ENCODE measurements around the gene RHBDL3. TPM values are rescaled to one million over a fixed set of nuclear protein-coding genes. Genes with fewer than 3 reads are reported as not detected.
"Not testable (repeated sequence)": the region's sequence is repeated elsewhere in the genome, so short reads cannot be mapped to it uniquely, and the experiment has no call there.

RHBDL3 gene
- total RNA-seq, 1 experiment from 2014 or later, result 0.80 TPM

DNA sequence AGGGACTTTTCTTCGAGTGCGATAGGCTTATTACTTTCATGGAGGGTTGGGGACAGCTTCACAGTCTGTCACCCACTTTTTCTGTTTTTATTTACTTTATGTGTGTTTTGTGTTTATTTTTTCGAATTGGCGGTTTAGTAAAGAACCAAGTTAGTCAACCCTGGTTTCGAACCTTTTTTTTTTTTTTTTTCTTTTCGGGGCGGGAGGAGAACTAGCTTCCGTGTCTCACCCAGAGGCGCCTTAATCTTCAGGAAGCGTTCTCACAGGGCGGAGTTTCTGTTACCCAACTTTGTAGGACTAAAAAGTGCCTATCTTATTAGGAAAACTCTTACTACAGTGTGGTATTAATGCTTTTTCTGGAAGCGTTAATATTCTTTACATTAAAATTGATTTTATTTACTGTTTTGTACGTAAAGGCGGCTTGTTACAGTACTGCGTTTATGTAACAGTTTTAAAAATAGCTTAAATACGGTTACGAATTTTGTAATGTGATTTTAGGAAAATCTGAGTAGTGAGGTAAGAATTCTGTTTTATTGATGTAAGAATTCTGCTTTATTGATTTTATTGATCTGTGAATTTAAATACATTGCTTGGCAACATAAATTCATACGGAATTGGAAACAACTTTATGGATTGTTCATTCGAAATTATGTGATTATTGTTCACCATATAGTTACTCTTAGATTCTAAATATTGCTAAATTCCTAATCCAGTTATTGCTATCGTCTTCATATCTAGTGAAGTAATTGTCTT is 85.2 kb downstream of the RHBDL3 start:
- H3K9me3 ChIP-seq (ENCODE audit: low read depth, low read length, poor library complexity, severe bottlenecking), result no peaks in the 10 kb centered on the region
- no peak for TF ChIP-seq EZH2 (IDR thresholded peaks at IDR 0.05; ENCODE audit: borderline replicate concordance, low read depth, low read length, poor library complexity, severe bottlenecking)
- TF ChIP-seq, protein P1, sequence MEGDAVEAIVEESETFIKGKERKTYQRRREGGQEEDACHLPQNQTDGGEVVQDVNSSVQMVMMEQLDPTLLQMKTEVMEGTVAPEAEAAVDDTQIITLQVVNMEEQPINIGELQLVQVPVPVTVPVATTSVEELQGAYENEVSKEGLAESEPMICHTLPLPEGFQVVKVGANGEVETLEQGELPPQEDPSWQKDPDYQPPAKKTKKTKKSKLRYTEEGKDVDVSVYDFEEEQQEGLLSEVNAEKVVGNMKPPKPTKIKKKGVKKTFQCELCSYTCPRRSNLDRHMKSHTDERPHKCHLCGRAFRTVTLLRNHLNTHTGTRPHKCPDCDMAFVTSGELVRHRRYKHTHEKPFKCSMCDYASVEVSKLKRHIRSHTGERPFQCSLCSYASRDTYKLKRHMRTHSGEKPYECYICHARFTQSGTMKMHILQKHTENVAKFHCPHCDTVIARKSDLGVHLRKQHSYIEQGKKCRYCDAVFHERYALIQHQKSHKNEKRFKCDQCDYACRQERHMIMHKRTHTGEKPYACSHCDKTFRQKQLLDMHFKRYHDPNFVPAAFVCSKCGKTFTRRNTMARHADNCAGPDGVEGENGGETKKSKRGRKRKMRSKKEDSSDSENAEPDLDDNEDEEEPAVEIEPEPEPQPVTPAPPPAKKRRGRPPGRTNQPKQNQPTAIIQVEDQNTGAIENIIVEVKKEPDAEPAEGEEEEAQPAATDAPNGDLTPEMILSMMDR (conservative IDR thresholded peaks at IDR 0.05; ENCODE audit: low read depth, low read length), result no peak
- H3K27me3 ChIP-seq (replicated peaks; ENCODE audit: insufficient read depth, low read depth, low read length, poor library complexity), result no peaks in the 10 kb centered on the region
- H3K36me3 ChIP-seq (ENCODE audit: insufficient read depth, low read length, poor library complexity, severe bottlenecking), result peaks cover 27% of the 10 kb centered on the region
- intact Hi-C loops (cut with micrococcal nuclease; ENCODE audit: unreplicated experiment), result loop anchor here (10.0 kb wide), 1 partner anchor 94 kb away; the partner anchor contains the start of gene PSMD11
- DNase-seq (ENCODE audit: low spot score), result peak; percentile 59
- ChIA-PET CTCF (interaction anchor here (0.6 kb wide), 1 partner anchor 20 kb away, joined by 3 read pairs; no protein-coding TSS in a partner anchor), POLR2A (ENCODE audit: low non-redundant PET) (interaction anchor here (0.6 to 0.8 kb wide), 2 partner anchors 132 to 343 kb away, joined by 3 to 12 read pairs; no protein-coding TSS in a partner anchor)
- H3K4me3 ChIP-seq (ENCODE audit: low read depth, low read length, poor library complexity, severe bottlenecking), result peak overlapping the region; percentile 69
- H3K27ac ChIP-seq (ENCODE audit: low read depth, low read length, poor library complexity, severe bottlenecking), result peak overlapping the region; percentile 94
- peaks cover 18% of the 10 kb centered on the region for H3K4me1 ChIP-seq (ENCODE audit: insufficient read depth, low read length, poor library complexity, severe bottlenecking)
- BruUV-seq (replicated peaks), result no TSS peak

DNA sequence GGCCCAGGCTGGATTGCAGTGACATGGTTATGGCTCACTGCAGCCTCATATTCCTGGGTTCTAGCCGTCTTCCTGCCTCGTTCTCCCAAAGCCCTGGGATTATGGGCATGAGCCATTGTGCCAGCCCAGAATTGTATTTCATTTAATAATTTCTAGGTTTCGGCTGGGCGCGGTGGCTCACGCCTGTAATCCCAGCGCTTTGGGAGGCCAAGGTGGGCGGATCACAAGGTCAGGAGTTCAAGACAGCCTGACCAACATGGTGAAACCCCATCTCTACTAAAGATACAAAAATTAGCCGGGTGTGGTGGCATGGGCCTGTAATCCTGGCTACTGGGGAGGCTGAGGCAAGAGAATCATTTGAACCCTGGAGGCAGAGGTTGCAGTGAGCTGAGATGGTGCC is 87.1 kb downstream of the RHBDL3 start:
- Histone ChIP-seq H3K4me3 (ENCODE audit: low read depth, low read length, poor library complexity, severe bottlenecking) (peak overlapping the region; percentile 69), H3K4me1 (ENCODE audit: insufficient read depth, low read length, poor library complexity, severe bottlenecking) (peaks cover 18% of the 10 kb centered on the region), H3K36me3 (ENCODE audit: insufficient read depth, low read length, poor library complexity, severe bottlenecking) (peaks cover 30% of the 10 kb centered on the region)
- CTCF ChIA-PET; POLR2A ChIA-PET (ENCODE audit: low non-redundant PET); DNase-seq (ENCODE audit: low spot score); BruUV-seq (replicated peaks); H3K27ac ChIP-seq (ENCODE audit: low read depth, low read length, poor library complexity, severe bottlenecking); H3K9me3 ChIP-seq (ENCODE audit: low read depth, low read length, poor library complexity, severe bottlenecking); H3K27me3 ChIP-seq (replicated peaks; ENCODE audit: insufficient read depth, low read depth, low read length, poor library complexity): not testable (repeated sequence)
- intact Hi-C loops (cut with micrococcal nuclease; ENCODE audit: unreplicated experiment), result loop anchor here (10.0 kb wide), 1 partner anchor 92 kb away; the partner anchor contains the start of gene PSMD11

DNA sequence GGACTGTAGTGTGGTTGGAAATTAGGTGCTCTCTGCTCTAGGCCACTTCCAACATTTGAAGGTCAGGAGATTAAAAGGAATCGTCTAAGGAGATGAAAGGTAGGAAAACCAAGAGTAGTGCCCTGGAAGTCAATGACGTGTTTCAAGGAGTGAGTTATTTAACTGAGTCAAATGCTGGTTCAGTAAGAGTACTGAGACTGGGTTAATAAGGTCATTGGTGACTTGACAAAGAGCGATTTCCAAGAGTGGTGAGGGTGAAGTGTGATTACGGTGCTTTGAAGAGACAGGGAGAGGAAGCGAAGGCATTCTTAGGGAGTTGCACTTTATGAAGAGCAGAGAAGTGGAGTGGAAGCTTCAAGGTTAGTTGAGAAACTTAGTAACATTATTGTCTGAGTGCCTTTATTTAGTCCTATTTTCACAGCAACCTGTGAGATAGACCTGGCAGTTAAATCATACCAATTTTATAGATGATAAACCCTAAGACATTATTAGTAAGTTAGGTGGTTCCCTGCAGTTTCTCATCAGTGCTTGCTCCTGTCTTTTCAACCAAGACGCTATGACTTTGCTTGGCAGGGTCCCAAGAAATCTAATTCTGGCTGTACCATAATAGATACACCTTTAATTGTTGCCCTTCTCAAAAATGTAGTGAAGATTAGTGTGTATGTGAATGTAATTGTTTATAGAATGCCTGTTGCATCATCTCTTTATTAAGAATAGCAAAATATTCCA is 90.2 kb downstream of the RHBDL3 start:
- peaks cover 44% of the 10 kb centered on the region for H3K36me3 ChIP-seq (ENCODE audit: insufficient read depth, low read length, poor library complexity, severe bottlenecking)

More for the DNA sequence above, 90.2 kb downstream of the RHBDL3 start:
- Histone ChIP-seq H3K27me3 (replicated peaks; ENCODE audit: insufficient read depth, low read depth, low read length, poor library complexity) (no peaks in the 10 kb centered on the region), H3K4me3 (ENCODE audit: low read depth, low read length, poor library complexity, severe bottlenecking) (no peak overlapping the region), H3K27ac (ENCODE audit: low read depth, low read length, poor library complexity, severe bottlenecking) (no peak overlapping the region), H3K4me1 (ENCODE audit: insufficient read depth, low read length, poor library complexity, severe bottlenecking) (peaks cover 18% of the 10 kb centered on the region), H3K9me3 (ENCODE audit: low read depth, low read length, poor library complexity, severe bottlenecking) (no peaks in the 10 kb centered on the region)
- TF ChIP-seq EZH2 (IDR thresholded peaks at IDR 0.05; ENCODE audit: borderline replicate concordance, low read depth, low read length, poor library complexity, severe bottlenecking), result no peak
- TF ChIP-seq, protein P1 (conservative IDR thresholded peaks at IDR 0.05; ENCODE audit: low read depth, low read length), result no peak
- no TSS peak for BruUV-seq (replicated peaks)
- DNase-seq (ENCODE audit: low spot score), result no peak
- ChIA-PET POLR2A (ENCODE audit: low non-redundant PET) (no interaction called here), CTCF (no interaction called here)
- intact Hi-C loops (cut with micrococcal nuclease; ENCODE audit: unreplicated experiment), result loop anchor here (10.0 kb wide), 1 partner anchor 89 kb away; the partner anchor contains the start of gene PSMD11

All from A673 (cell line).